Ishikawa (cell line): Measurements from ENCODE around the gene APLP1.

Experiments
- CEBPB ChIP-seq: IDR thresholded peaks from 2 replicates; pipeline ENCODE4 v1.6.1; 2012
- CREB1 ChIP-seq: IDR thresholded peaks from 2 replicates; pipeline ENCODE4 v1.6.1; 2012; ENCODE audit warnings: low read depth
- EGR1 ChIP-seq: IDR thresholded peaks from 2 replicates; pipeline ENCODE4 v1.6.1; 2012
- EP300 ChIP-seq: IDR thresholded peaks from 2 replicates; pipeline ENCODE4 v1.6.1; 2012; ENCODE audit warnings: borderline replicate concordance
- FOXM1 ChIP-seq: IDR thresholded peaks from 2 replicates; pipeline ENCODE4 v1.6.1; 2012; ENCODE audit warnings: low read depth, borderline replicate concordance
- NFIC ChIP-seq: IDR thresholded peaks from 2 replicates; pipeline ENCODE4 v1.6.1; 2012
- RAD21 ChIP-seq: IDR thresholded peaks from 2 replicates; pipeline ENCODE4 v1.6.1; 2012; ENCODE audit warnings: low read depth
- TAF1 ChIP-seq: IDR thresholded peaks from 2 replicates; pipeline ENCODE4 v1.6.1; 2012; ENCODE audit warnings: low read depth, mild to moderate bottlenecking
- TCF12 ChIP-seq: IDR thresholded peaks from 2 replicates; pipeline ENCODE4 v1.6.1; 2012; ENCODE audit warnings: low read depth
- TEAD4 ChIP-seq: IDR thresholded peaks from 2 replicates; pipeline ENCODE4 v1.6.1; 2012
- YY1 ChIP-seq: IDR thresholded peaks from 2 replicates; pipeline ENCODE4 v1.6.1; 2012; ENCODE audit warnings: low read depth
- ZBTB7A ChIP-seq: IDR thresholded peaks from 2 replicates; pipeline ENCODE4 v1.6.1; 2012; ENCODE audit warnings: low read depth
- TF ChIP-seq, protein P1 (sequence below): IDR thresholded peaks from 2 replicates; pipeline ENCODE4 v1.6.1; 2012; ENCODE audit warnings: low read depth, mild to moderate bottlenecking
- TF ChIP-seq, protein P2 (sequence below): IDR thresholded peaks from 2 replicates; pipeline ENCODE4 v1.6.1; 2012
- TF ChIP-seq, protein P3 (sequence below): IDR thresholded peaks from 2 replicates; pipeline ENCODE4 v1.6.1; 2012

The APLP1 gene

DNA sequence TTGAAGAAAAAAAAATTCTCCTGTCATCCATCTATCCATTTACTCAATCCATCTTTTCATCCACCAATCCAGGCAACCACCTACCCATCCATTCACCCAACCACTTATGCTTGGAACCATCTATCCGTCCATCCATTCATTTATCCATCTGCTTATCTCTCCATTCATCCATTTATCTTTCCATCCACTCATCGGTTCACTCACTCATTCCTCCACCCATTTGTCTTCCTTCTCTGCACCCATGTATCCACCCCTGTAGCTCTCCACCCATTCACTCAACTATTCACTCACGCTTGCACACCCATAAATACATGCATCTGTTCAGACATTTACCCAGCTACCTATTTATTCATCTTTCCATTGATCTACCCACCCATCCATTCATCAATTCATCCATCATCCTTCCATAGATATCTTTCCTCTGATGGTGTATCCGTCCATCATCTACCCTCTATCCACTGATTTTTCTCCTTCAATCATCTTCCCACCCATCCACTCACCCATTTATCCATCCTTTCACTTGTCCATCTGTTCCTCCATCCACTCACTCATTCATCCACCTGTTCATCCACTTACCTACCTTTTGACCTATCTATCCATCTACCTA lies 25.6 kb upstream of the APLP1 start:
- TF ChIP-seq NFIC, result no peak
- TF ChIP-seq YY1, result no peak
- TF ChIP-seq CREB1, result no peak
- no peak for TF ChIP-seq RAD21
- no peak for TF ChIP-seq TAF1
- no peak for TF ChIP-seq EGR1
- no peak for TF ChIP-seq ZBTB7A
- TF ChIP-seq EP300, result no peak
- TF ChIP-seq TCF12, result no peak
- no peak for TF ChIP-seq CEBPB
- TF ChIP-seq, protein P1, sequence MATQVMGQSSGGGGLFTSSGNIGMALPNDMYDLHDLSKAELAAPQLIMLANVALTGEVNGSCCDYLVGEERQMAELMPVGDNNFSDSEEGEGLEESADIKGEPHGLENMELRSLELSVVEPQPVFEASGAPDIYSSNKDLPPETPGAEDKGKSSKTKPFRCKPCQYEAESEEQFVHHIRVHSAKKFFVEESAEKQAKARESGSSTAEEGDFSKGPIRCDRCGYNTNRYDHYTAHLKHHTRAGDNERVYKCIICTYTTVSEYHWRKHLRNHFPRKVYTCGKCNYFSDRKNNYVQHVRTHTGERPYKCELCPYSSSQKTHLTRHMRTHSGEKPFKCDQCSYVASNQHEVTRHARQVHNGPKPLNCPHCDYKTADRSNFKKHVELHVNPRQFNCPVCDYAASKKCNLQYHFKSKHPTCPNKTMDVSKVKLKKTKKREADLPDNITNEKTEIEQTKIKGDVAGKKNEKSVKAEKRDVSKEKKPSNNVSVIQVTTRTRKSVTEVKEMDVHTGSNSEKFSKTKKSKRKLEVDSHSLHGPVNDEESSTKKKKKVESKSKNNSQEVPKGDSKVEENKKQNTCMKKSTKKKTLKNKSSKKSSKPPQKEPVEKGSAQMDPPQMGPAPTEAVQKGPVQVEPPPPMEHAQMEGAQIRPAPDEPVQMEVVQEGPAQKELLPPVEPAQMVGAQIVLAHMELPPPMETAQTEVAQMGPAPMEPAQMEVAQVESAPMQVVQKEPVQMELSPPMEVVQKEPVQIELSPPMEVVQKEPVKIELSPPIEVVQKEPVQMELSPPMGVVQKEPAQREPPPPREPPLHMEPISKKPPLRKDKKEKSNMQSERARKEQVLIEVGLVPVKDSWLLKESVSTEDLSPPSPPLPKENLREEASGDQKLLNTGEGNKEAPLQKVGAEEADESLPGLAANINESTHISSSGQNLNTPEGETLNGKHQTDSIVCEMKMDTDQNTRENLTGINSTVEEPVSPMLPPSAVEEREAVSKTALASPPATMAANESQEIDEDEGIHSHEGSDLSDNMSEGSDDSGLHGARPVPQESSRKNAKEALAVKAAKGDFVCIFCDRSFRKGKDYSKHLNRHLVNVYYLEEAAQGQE, result no peak
- TF ChIP-seq, protein P2, sequence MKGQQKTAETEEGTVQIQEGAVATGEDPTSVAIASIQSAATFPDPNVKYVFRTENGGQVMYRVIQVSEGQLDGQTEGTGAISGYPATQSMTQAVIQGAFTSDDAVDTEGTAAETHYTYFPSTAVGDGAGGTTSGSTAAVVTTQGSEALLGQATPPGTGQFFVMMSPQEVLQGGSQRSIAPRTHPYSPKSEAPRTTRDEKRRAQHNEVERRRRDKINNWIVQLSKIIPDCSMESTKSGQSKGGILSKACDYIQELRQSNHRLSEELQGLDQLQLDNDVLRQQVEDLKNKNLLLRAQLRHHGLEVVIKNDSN, result no peak
- no peak for TF ChIP-seq TEAD4
- TF ChIP-seq FOXM1, result no peak
- TF ChIP-seq, protein P3, sequence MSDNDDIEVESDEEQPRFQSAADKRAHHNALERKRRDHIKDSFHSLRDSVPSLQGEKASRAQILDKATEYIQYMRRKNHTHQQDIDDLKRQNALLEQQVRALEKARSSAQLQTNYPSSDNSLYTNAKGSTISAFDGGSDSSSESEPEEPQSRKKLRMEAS, result no peak

DNA sequence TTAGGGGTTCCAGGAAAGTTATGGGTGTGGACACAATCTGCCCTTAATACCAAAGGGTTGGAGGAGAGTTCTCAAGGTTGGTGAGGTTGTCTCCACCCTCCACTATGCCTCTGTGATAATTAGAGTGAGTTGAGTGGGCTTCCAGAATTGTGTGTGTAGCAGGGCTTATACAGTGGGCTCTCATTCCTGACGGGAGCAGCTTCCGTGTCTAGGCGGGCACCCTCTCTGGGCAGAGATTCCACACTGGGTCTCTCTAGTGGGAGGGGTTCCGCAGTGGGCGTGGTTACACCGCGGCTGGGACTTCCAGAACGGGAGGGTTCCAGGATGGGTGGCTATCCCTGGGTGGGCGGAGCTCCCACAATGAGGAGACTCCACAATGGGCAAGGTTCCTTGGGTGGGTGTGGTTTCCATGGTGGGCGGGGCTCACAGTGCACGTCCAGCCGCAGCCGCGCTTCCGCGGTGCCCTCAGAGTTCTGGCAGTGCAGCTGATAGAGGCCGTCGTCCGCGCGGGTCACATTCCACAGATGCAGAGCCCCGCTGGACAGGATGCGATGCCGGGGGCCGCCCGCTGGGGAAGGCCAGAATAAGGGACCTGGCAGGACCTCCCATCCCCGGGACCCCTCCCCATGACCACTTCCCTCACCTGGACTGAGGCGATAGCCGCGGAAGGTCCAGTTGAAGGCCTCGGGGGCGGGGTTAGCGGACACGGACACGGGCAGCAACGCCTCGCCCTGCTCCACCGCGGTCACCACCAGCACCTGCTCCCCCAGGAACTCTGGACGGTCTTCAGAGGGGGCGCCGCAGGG lies 24.5 kb upstream of the APLP1 start:
- no peak for TF ChIP-seq ZBTB7A
- TF ChIP-seq, protein P3, result peak; percentile 36
- no peak for TF ChIP-seq TCF12

DNA sequence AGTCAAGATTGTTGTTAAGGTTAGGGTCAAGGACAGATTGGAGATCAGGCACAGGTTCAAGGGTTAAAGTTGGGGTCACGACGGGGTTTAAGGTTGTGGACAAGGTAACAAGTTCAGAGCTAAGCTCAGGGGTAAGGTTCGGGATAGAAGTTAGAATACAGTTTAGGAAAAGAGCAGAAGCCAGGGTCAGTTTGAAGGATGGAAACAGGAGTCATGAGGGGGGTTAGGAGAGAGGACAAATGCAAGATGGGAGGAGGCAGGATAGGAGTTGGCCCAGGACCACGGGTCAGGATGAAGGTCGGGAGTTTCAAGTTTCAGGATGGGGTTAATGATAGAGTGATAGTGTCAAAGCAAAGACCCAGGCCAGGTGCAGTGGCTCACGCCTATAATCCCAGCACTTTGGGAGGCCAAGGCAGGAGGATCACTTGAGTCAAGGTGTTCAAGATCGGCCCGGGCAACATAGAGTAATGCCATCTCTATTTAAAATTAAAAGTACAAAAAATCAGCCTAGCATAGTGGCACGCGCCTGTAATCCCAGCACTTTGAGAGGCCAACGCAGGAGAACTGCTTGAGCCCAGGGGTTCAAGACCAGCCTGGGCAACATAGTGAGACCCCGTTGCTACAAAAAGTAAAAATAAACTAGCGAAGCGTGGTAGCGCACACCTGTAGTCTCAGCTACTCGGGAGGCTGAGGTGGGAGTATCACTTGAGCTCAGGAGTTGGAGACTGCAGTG lies 23.7 kb upstream of the APLP1 start:
- TF ChIP-seq CREB1 (no peak), ZBTB7A (no peak), RAD21 (no peak), EP300 (no peak), NFIC (no peak), FOXM1 (no peak), EGR1 (no peak), TAF1 (no peak), CEBPB (no peak), YY1 (no peak), TEAD4 (no peak), TCF12 (no peak)
- TF ChIP-seq, protein P3, result no peak
- TF ChIP-seq, protein P1, result no peak
- TF ChIP-seq, protein P2, result no peak

DNA sequence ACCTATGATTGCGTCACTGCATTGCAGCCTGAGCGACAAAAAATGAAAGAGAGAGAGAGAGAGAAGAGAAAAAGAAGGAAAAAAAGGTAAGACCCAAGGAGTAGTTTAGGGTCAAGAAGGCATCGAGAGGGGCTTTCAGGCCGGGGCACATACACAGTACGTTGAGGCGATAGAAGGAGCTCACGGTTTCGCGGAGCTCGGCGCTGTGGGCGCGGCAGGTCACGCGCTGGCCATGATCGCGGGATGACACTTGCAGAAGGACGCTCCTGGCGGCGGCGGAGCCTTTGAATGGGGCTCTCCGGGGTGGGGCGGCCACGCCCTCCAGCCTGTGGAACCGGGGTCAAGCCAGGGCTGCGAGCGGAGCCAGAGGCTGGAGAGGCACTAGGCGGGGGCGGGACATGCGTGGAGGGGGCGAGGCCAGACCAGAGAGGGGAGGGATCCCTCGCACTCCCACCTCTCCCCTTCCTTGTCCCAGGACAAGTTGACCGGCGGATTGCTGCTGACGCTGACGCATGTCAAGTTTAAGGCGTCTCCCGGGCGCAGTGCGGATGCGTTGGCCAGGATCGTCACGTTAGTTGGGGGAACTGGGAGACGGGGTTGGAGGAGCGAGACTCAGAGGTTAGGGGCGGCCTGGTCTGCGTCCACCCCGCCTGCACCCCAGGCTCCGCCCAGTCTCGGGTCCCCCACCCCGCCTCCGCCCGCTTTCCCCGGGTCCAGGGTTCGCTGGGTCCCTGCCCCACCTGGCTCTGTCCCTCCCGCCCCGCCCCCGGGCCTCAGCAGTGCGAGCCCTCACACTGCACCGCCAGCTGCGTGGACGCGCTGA lies 22.9 kb upstream of the APLP1 start:
- TF ChIP-seq EGR1 (no peak), ZBTB7A (no peak), CEBPB (peak; percentile 71), TAF1 (no peak)
- TF ChIP-seq, protein P3, result no peak; the same call in 1 of the 2 replicates
